Liver (tissue), 9 donors: ENCODE measurements around the gene COA8. TPM values are rescaled to one million over a fixed set of nuclear protein-coding genes. Genes with fewer than 3 reads are reported as not detected.

ENCODE experiments used
- DNase-seq: peaks from one replicate; pipeline ENCODE4 v3.0.0-alpha.2; 2017; ENCODE audit warnings: low spot score
- H3K27ac ChIP-seq, 2 donors: one replicate each; pipeline ENCODE4 v1.7.0; 2013; ENCODE audit warnings: inconsistent platforms in 2 of 2, low read length in 2 of 2, control low read depth in 1 of 2, low read depth in 1 of 2, mild to moderate bottlenecking in 1 of 2
- H3K27me3 ChIP-seq, 4 donors: one replicate each; pipeline versions ENCODE4 v1.6.1 to v1.7.0; 2013; ENCODE audit warnings: low read length in 3 of 4, inconsistent platforms in 1 of 4, mild to moderate bottlenecking in 1 of 4, moderate library complexity in 1 of 4; ENCODE audit not compliant: control insufficient read depth in 4 of 4, insufficient read depth in 4 of 4
- H3K36me3 ChIP-seq, 4 donors: one replicate each; pipeline versions ENCODE4 v1.6.1 to v1.7.0; 2013; ENCODE audit warnings: low read length in 3 of 4, mild to moderate bottlenecking in 3 of 4, low read depth in 1 of 4, moderate library complexity in 1 of 4; ENCODE audit not compliant: control insufficient read depth in 4 of 4, insufficient read depth in 3 of 4
- H3K4me1 ChIP-seq, 4 donors: one replicate each; pipeline versions ENCODE4 v1.6.1 to v1.7.0; 2013; ENCODE audit warnings: low read length in 3 of 4, mild to moderate bottlenecking in 3 of 4, moderate library complexity in 1 of 4; ENCODE audit not compliant: control insufficient read depth in 4 of 4, insufficient read depth in 4 of 4
- H3K4me3 ChIP-seq, 3 donors: one replicate each; pipeline versions ENCODE4 v1.6.1 to v1.7.0; 2013; ENCODE audit warnings: low read length in 3 of 3, control low read depth in 1 of 3, low read depth in 1 of 3, mild to moderate bottlenecking in 1 of 3
- H3K9ac ChIP-seq, 2 donors: one replicate each; pipeline ENCODE4 v1.7.0; 2013; ENCODE audit warnings: low read length in 2 of 2, mild to moderate bottlenecking in 2 of 2, moderate library complexity in 2 of 2, control low read depth in 1 of 2, low read depth in 1 of 2
- H3K9me3 ChIP-seq, 4 donors: one replicate each; pipeline versions ENCODE4 v1.6.1 to v1.7.0; 2013; ENCODE audit warnings: low read length in 3 of 4; ENCODE audit not compliant: control insufficient read depth in 4 of 4
- FOXA1 ChIP-seq: IDR thresholded peaks from 2 replicates; pipeline ENCODE4 v1.6.1; 2016; ENCODE audit warnings: antibody characterized with exemption
- FOXA2 ChIP-seq: IDR thresholded peaks from 2 replicates; pipeline ENCODE4 v1.6.1; 2016; ENCODE audit warnings: antibody characterized with exemption
- GABPA ChIP-seq, 2 donors: IDR thresholded peaks in 1 of 2; conservative IDR thresholded peaks in 1 of 2; 2 replicates each; pipeline ENCODE4 v1.6.1; 2016; ENCODE audit warnings: antibody characterized with exemption in 2 of 2, mild to moderate bottlenecking in 1 of 2, moderate library complexity in 1 of 2
- HNF4A ChIP-seq, 2 donors: conservative IDR thresholded peaks; 2 replicates each; pipeline ENCODE4 v1.6.1; 2016; ENCODE audit warnings: antibody characterized with exemption in 2 of 2, mild to moderate bottlenecking in 2 of 2
- HNF4G ChIP-seq: IDR thresholded peaks from 2 replicates; pipeline ENCODE4 v1.6.1; 2016; ENCODE audit warnings: antibody characterized with exemption
- JUND ChIP-seq, 2 donors: IDR thresholded peaks; 2 replicates each; pipeline ENCODE4 v1.6.1; 2016; ENCODE audit warnings: antibody characterized with exemption in 2 of 2
- NR2F2 ChIP-seq: IDR thresholded peaks from 2 replicates; pipeline ENCODE4 v1.6.1; 2016; ENCODE audit warnings: antibody characterized with exemption
- RAD21 ChIP-seq, 2 donors: IDR thresholded peaks; 2 replicates each; pipeline ENCODE4 v1.6.1; 2016; ENCODE audit warnings: antibody characterized with exemption in 2 of 2, mild to moderate bottlenecking in 2 of 2
- RXRA ChIP-seq, 2 donors: IDR thresholded peaks; 2 replicates each; pipeline ENCODE4 v1.6.1; 2017 to 2018; ENCODE audit warnings: antibody characterized with exemption in 2 of 2, mild to moderate bottlenecking in 1 of 2
- SP1 ChIP-seq: IDR thresholded peaks from 2 replicates; pipeline ENCODE4 v1.6.1; 2018; ENCODE audit warnings: antibody characterized with exemption, mild to moderate bottlenecking
- TAF1 ChIP-seq: conservative IDR thresholded peaks from 2 replicates; pipeline ENCODE4 v1.6.1; 2016; ENCODE audit warnings: antibody characterized with exemption, mild to moderate bottlenecking
- YY1 ChIP-seq: IDR thresholded peaks from 2 replicates; pipeline ENCODE4 v1.6.1; 2016; ENCODE audit warnings: antibody characterized with exemption, mild to moderate bottlenecking
- WGBS: extraction: QIAGEN DNeasy Blood & Tissue Kit; methylation state at CpG from one replicate; pipeline ENCODE4 v1.1.7; 2013; 5-methylcytosine and 5-hydroxymethylcytosine counted together
- polyA plus RNA-seq, 2 donors: library from polyadenylated mRNA; stranded (reverse) in 1 of 2; unstranded in 1 of 2; fragments of 200-250 nt in 1 of 2; fragments of >200 nt in 1 of 2; fragmentation: Nextera tagmentation in 1 of 2; extraction: Ambion mirVana in 1 of 2; gene quantifications; one replicate each; pipeline versions ENCODE4 v1.2.1 to v1.2.3, GENCODE V29; 2013 to 2015
- total RNA-seq, 2 donors: library from RNA; depleted of rRNA; stranded (reverse); fragments of >200 nt; gene quantifications; one replicate each; pipeline ENCODE4 v1.2.3, GENCODE V29; 2014
- TF ChIP-seq, protein P1 (sequence below): fragments of 150-350 bp; IDR thresholded peaks from 2 replicates; pipeline ENCODE4 v1.5.1; 2017; ENCODE audit warnings: improper control_type of control experiment, low read depth, low read length; ENCODE audit not compliant: missing input control
- TF ChIP-seq, protein P2 (sequence below): IDR thresholded peaks from 2 replicates; pipeline ENCODE4 v1.6.1; 2016; ENCODE audit warnings: antibody characterized with exemption
- TF ChIP-seq, protein P3 (sequence below): IDR thresholded peaks from 2 replicates; pipeline ENCODE4 v1.6.1; 2016; ENCODE audit warnings: antibody characterized with exemption, mild to moderate bottlenecking
- donor health status: healthy.
- donor health status: healthy.
- donor health status: healthy.
- donor health status: healthy.
- donor health status: healthy.

The COA8 gene, protein sequence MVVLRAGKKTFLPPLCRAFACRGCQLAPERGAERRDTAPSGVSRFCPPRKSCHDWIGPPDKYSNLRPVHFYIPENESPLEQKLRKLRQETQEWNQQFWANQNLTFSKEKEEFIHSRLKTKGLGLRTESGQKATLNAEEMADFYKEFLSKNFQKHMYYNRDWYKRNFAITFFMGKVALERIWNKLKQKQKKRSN
- total RNA-seq (10 to 100 TPM in 1 of 2 donors, 1 to 10 TPM in 1; 8.3 to 10.3 TPM), polyA plus RNA-seq (10 to 100 TPM; 23.8 to 35.5 TPM)

DNA sequence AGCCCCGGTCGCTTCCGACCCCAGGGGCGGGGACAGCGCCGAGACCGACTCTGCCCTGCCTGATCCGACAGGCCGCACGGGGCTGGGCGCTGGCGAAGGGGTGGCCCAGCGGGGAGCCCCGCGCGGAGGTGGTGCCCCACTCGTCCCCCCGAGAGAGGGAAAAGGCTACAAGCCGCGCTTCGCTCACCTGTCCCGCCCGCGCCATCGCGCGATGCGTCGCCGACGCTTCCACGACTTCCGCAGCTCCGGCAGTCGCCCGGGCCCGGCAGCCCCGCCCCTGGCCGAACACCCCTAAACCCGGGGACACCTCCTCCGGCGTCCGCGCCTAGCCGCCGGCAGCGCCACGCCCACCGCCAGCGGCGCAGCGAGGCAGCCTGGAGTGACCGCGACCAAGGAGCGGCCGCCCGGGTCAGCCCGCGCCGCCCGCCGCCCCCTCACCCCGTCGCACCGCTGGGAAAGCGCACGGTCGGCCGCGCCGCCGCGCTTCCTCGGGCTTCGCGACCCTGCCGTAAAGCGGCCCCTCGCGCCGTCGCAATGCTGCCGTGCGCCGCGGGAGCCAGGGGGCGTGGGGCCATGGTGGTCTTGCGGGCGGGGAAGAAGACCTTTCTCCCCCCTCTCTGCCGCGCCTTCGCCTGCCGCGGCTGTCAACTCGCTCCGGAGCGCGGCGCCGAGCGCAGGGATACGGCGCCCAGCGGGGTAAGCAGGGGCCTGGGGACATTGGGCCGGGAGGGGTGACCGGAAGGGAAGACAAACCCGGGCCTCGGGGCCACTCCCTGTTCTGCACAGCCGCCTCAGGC, at the start of gene COA8, which contains the start of gene BAG5:
Gene COA8 (plus strand): TSS at position 532 of the 797 bp plus-strand sequence. CDS start 42 bp downstream, at position 574.
Gene BAG5 (minus strand): TSS at position 229 of the 797 bp plus-strand sequence. CDS start 1,493 bp downstream, outside the sequence.
- under 1% methylated on average over 109 of the region's 109 CpGs for WGBS
- Histone ChIP-seq H3K4me3 (peak within 1 kb of the TSS; percentile 82 to 98 (median 98)), H3K36me3 (peaks cover 2 to 17% (median 6%) of the 10 kb centered on the region in 4 donors), H3K4me1 (peaks cover 2 to 53% (median 39%) of the 10 kb centered on the region in 4 donors), H3K27ac (peak within 1 kb of the TSS; percentile 88 to 94), H3K9me3 (no peaks in the 10 kb centered on the region), H3K9ac (peak within 1 kb of the TSS; percentile 23 to 73), H3K27me3 (no peaks in the 10 kb centered on the region)
- DNase-seq: peak; percentile 87
- TF ChIP-seq GABPA (IDR thresholded peaks at IDR 0.05 in 1 of 2, conservative IDR thresholded peaks at IDR 0.05 in 1 of 2) (peak in 1 of 2 donors; percentile 53), NR2F2 (no peak)

DNA sequence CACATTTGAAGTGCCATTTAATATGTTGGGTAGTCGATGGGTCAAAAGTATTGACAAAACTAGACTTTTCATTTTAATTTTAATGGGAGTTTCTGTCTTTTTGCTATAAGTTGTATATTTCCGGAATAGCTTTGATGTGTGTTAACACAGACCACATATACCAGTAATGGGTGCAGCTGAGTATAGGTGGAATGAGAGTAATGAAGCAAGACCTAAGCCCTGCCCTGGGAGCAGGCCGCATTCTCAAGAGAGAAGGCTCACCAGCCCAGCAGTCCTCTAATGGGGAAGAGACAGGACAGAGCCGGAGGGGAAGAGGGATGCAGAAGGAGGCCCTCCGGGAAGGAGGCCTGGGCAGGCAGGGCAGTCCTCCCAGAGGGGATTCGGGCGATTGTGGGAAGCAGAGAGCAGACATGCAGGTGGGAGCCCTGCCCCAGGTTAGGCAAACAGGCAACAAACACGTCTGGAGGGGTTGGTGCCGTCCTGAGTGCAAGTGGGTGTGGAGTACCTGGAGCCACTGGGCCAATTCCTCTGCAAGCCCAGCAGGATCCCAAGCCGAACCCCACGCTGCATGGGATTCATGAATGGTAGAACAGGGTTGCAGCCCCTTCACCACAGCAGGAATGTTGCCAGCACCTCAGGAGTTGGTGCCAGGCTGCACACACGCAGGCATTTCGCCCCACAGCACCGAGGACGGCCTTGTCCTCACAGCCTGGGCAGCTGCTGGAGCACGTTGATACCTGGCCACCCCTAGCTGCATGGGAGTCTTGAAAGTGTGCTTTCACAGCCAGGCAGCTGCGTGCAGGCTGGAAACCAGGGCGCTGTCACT, 48.0 kb upstream of the COA8 start:
- 91% methylated on average over 18 of the region's 18 CpGs for WGBS
- Histone ChIP-seq H3K36me3 (peaks cover 0 to 7% (median 5%) of the 10 kb centered on the region in 4 donors), H3K27ac (no peak overlapping the region), H3K9ac (no peak overlapping the region), H3K4me3 (no peak overlapping the region), H3K27me3 (no peaks in the 10 kb centered on the region), H3K9me3 (no peaks in the 10 kb centered on the region), H3K4me1 (peaks cover 0 to 13% (median 7%) of the 10 kb centered on the region in 4 donors)
- DNase-seq: no peak
- TF ChIP-seq GABPA (IDR thresholded peaks at IDR 0.05 in 1 of 2, conservative IDR thresholded peaks at IDR 0.05 in 1 of 2) (no peak), YY1 (no peak), SP1 (no peak), HNF4A (conservative IDR thresholded peaks at IDR 0.05) (no peak), TAF1 (no peak), HNF4G (no peak), JUND (IDR thresholded peaks at IDR 0.05) (no peak), FOXA2 (no peak), RXRA (IDR thresholded peaks at IDR 0.05) (no peak), FOXA1 (no peak), RAD21 (IDR thresholded peaks at IDR 0.05) (no peak), NR2F2 (no peak)
- TF ChIP-seq, protein P1, sequence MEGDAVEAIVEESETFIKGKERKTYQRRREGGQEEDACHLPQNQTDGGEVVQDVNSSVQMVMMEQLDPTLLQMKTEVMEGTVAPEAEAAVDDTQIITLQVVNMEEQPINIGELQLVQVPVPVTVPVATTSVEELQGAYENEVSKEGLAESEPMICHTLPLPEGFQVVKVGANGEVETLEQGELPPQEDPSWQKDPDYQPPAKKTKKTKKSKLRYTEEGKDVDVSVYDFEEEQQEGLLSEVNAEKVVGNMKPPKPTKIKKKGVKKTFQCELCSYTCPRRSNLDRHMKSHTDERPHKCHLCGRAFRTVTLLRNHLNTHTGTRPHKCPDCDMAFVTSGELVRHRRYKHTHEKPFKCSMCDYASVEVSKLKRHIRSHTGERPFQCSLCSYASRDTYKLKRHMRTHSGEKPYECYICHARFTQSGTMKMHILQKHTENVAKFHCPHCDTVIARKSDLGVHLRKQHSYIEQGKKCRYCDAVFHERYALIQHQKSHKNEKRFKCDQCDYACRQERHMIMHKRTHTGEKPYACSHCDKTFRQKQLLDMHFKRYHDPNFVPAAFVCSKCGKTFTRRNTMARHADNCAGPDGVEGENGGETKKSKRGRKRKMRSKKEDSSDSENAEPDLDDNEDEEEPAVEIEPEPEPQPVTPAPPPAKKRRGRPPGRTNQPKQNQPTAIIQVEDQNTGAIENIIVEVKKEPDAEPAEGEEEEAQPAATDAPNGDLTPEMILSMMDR: no peak
- TF ChIP-seq, protein P2, sequence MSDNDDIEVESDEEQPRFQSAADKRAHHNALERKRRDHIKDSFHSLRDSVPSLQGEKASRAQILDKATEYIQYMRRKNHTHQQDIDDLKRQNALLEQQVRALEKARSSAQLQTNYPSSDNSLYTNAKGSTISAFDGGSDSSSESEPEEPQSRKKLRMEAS: no peak
- TF ChIP-seq, protein P3, sequence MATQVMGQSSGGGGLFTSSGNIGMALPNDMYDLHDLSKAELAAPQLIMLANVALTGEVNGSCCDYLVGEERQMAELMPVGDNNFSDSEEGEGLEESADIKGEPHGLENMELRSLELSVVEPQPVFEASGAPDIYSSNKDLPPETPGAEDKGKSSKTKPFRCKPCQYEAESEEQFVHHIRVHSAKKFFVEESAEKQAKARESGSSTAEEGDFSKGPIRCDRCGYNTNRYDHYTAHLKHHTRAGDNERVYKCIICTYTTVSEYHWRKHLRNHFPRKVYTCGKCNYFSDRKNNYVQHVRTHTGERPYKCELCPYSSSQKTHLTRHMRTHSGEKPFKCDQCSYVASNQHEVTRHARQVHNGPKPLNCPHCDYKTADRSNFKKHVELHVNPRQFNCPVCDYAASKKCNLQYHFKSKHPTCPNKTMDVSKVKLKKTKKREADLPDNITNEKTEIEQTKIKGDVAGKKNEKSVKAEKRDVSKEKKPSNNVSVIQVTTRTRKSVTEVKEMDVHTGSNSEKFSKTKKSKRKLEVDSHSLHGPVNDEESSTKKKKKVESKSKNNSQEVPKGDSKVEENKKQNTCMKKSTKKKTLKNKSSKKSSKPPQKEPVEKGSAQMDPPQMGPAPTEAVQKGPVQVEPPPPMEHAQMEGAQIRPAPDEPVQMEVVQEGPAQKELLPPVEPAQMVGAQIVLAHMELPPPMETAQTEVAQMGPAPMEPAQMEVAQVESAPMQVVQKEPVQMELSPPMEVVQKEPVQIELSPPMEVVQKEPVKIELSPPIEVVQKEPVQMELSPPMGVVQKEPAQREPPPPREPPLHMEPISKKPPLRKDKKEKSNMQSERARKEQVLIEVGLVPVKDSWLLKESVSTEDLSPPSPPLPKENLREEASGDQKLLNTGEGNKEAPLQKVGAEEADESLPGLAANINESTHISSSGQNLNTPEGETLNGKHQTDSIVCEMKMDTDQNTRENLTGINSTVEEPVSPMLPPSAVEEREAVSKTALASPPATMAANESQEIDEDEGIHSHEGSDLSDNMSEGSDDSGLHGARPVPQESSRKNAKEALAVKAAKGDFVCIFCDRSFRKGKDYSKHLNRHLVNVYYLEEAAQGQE: no peak
